HepG2 (cell line): ENCODE data around the gene CACNA1I. TPM values are rescaled to one million over a fixed set of nuclear protein-coding genes. Genes with fewer than 3 reads are reported as not detected.

Experiments used
- E2F5 ChIP-seq: sonication (generic); formaldehyde crosslinking; conservative IDR thresholded peaks from 2 replicates; pipeline ENCODE4 v1.4.0; 2020; ENCODE audit warnings: missing genetic modification reagents
- FOXP4 ChIP-seq: sonication (generic); formaldehyde crosslinking; IDR thresholded peaks from 2 replicates; pipeline ENCODE4 v1.4.0; 2020; ENCODE audit warnings: missing genetic modification reagents
- NFAT5 ChIP-seq: sonication (generic); formaldehyde crosslinking; IDR thresholded peaks from 2 replicates; pipeline ENCODE4 v1.4.0; 2020; ENCODE audit warnings: missing genetic modification reagents
- ZNF224 ChIP-seq: sonication (generic); formaldehyde crosslinking; IDR thresholded peaks from 2 replicates; pipeline ENCODE4 v1.5.0; 2020; ENCODE audit warnings: mild to moderate bottlenecking, missing genetic modification reagents
- polyA plus RNA-seq, 8 experiments: library from polyadenylated mRNA; depleted of rRNA in 3 of 8; stranded (reverse) in 7 of 8; unstranded in 1 of 8; fragments of >200 nt; fragmentation: Illumina TruSeq in 4 of 8; extraction: Trizol in 4 of 8; gene quantifications; 2 replicates each; pipeline versions ENCODE4 v1.2.1 to v1.2.3, GENCODE V29; 2011 to 2016; ENCODE audit warnings: low read depth in 4 of 8, missing spikeins in 1 of 8, mixed read lengths in 1 of 8; ENCODE audit not compliant: insufficient read depth in 1 of 8
- total RNA-seq, 5 experiments: library from RNA; depleted of rRNA; stranded (reverse); fragments of >200 nt; fragmentation: Illumina TruSeq; extraction: Trizol; gene quantifications; 2 replicates each; pipeline ENCODE4 v1.2.3, GENCODE V29; 2016; ENCODE audit warnings: low read depth in 1 of 5

Gene CACNA1I
- total and polyA plus RNA-seq, 2 of the 13 experiments (the other 11 are each of a cell fraction or from before 2014, with no cell fraction given), result not detected

- no peak for TF ChIP-seq E2F5 (CRISPR knock-in tag)
- TF ChIP-seq FOXP4 (CRISPR knock-in tag), result no peak
- TF ChIP-seq ZNF224 (CRISPR knock-in tag), result no peak
- TF ChIP-seq NFAT5, result no peak
- TF ChIP-seq, all 625 proteins: peak for 0
These were observed 72.9 kb downstream of the CACNA1I start (continued) for GRCh38 chr22:39643311-39644083.
